Kasumi-1 (cell line): Measurements from ENCODE around the gene SLC6A6.
A peak's percentile ranks its signal among the peaks of the same experiment; 100 is the strongest.
"Not testable (repeated sequence)": the region's sequence is repeated elsewhere in the genome, so short reads cannot be mapped to it uniquely, and the experiment has no call there.

Experiments
- DNase-seq, 2 experiments: peaks; one replicate each; lab custom pipeline; 2025; lab: John Stamatoyannopoulos, UW

Gene SLC6A6

DNA sequence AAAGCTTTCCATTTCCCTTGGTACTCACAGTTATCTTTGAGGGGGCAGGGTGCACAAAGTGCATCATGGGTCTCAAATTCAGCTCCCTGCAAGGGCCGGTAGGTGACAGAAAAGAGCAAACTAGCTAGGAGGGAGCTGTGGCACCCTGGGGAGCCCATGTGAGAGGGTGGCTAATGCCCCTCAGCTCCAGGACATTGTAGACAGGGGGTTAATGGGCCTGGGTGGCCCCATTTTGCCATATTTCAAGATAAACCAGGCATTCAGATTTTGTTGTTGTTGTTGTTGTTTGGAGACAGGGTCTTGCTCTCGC, 3.7 kb upstream of the SLC6A6 start:
- DNase-seq, result peak in 1 of 2 experiments; percentile 16

DNA sequence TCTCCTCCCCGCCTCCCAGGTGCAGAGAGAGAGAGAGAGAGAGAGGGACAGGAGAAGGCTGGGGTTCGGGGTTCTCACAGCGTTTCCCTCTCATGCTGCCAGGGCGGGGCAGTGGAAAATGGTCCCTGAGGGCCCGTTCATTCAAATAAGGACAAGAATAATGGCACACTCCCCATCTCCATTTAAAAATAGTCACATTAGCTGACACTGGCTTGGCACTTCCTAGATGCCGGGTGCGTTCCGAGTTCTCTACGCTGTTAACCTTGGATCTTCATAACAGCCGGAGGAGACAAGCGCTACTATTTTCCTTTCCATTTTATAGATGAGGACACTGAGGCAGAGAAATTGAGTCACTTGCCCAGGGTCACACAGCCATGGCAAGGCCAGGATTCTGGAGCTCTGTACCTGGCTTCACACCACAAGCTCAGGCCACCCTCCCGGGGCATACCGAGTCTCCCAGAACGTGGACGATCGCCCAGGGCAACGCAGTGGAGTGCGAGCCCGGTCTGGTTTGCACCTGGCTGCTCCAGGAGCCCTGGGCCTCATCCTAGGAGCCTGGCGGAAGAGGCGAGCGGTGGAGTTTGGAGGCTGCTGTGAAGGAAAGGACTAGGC, 608 bp upstream of the SLC6A6 start:
- DNase-seq, result no peak

DNA sequence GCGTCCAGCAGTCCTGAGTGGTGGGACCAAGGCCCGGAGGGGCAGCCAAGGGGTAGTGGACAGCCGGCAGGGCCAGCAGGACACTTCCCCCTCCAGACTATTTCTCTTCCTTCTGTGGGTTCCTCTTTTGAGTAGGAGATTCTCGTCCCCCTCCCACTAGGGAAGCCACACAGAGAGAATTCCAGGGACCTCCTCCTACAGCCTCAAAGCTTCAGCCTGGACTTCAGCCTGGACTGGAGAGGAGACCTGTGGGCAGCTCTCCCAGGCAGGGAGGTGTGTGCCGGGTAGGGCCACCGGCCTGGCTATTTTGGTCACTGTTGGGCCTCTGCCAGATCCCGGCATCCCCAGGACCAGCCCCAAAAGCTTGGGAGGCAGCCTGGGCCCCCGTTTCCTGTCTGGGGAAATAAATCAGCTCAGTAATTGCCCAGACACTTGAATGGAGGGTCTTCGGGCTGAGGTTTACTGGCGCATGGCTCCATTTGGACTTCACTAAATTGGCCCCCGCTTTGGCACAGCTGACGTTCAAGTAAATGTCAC, 1.3 kb downstream of the SLC6A6 start:
- DNase-seq, result peak; percentile 36

DNA sequence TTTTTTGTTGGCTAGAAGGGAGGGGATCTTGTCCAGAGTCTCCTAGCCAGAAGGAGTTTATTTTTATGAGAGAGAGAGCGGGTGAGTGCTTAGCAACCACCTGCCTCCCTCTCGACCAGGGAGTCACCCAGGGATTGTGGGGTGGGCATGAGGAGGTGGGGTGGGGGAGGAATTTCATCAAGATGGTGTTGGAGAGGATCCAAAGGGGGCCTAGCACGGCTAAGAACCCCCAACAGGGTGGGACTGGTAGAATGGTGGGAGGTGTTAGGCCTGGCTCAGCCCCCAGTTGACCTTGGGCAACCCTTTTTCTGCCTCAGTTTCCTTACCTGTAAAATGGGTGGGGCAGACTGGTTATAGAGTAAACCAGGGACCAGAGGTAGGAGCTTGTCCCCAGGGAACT, 1.8 kb downstream of the SLC6A6 start:
- DNase-seq, result no peak

DNA sequence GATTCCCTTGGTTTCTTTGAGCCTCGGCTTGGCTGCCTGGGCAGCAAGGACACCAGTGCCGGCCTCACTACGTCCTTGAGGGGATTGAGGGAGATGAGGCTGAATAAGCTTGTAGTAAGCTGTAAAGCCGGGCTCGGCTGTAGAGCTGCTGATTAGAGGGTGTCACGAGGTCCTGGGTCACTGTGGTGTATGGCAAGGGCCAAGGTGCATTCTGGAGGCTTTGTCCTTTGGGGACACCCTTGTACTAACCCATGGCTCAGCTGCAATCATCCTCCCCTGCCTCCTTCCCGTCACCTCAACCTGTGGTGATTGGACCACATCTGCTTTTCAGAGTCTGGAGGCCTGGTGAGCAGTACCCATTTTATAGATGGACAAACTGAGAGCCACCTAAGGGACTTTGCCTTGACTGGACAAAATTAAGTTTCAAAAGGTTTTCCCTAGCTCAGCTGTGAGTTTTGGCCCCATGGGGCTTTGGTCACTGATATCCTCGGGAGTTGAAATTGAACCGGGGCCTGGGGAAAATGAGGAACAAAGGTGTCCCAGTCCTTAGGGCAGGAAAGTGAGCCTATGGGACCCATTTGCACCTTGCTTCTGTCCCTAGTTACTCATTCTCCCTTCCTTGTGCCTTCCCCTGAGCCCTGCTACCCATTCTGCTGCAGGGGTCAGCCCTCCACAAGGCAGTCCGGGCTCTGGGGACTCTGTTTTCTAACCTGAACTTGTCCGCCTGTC, 2.4 kb downstream of the SLC6A6 start:
- DNase-seq, result no peak

DNA sequence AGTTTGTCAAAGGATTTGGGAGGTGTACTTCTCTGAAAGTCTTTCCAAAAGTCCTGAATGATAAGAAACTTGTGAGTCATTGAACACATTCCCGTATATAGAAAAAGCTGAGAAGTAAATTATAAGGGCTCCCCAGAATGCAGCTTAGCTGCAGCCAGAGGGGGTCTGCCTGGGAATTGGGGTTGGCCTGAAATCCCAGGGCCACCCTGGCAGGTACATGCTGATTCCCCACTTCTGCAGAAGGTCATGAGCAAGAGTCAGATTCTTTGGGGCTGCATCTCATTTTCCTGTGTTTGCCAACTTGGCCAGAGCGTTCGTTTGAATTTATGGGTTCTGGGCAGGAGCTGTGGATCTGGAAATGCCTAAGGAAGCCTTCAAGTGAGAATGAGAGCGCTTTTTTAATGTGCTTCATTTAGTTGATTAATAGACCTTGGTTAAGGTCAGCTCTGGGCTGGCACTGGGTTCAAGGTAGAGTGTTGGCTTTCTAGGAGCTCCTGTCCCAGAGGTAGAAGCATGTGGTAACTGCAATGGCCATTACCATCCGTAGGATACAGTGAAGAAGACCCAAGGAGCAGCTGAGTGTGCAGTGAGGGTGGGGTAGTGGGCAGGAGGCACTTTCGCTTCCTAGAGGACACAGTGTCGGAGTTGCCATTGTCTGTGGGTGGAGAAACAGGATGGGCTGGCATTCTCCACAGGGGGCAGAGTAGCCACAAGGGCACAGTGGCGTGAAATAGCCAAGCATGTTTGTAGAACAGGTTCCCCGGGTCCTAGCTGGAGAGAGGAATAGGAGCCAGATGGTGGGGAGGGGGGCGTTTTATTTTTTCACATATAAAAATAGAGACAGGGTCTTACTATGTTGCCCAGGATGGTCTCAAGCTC, 3.2 kb downstream of the SLC6A6 start:
- no peak for DNase-seq

DNA sequence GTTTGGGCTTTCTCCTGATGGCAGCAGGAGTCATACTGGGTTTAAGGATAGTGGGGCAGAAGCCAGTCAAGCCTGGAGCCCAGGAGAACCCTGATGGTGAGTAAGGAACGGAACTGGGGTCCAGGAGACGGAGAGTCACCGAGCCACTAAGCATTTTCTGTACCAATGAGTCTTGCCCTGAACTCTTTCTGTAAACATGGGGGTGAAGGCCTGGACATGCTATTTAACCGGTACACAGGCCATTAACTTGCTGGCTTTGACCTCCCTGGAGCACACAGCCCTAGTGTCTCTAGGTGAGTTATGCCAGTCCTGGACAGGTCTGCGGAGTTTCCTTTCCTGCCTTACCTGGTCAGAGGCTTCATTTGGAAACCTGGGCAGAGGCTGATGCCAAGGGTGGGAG, 3.9 kb downstream of the SLC6A6 start:
- DNase-seq, result no peak

DNA sequence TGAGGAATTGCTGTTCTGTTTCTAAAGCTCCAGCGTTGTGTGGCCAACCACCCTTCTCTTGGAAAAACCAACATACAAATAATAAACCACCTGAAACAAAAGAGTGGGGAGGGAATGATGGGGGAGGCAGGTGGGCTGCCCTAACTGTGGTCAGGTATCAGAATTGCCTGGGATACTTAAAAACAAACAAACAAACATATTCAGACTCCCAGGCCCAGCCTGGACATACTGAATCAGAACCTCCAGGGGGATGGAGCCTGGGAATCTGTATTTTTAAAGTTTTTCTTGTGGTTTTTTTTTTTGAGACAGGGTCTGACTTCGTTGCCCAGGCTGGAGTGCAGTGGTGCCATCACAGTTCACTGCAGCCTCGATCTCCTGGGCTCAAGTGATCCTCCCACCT, 4.4 kb downstream of the SLC6A6 start:
- no peak for DNase-seq

DNA sequence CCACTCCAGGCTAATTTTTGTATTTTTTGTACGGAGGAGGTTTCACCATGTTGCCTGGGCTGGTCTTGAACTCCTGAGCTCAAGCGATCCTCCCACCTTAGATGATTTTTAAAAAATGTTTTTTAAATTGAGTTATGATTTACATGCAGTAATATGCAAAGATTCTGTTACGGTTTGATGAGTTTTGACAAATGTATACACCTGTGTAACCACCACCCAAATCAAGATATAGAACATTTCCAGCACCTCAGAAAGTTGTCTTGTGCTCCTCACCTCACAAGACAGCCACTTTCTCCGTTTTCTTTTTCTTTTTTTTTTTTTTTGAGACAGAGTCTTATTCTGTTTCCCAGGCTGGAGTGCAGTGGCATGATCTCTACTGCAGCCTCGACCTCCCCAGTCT, 4.8 kb downstream of the SLC6A6 start:
- no peak for DNase-seq

DNA sequence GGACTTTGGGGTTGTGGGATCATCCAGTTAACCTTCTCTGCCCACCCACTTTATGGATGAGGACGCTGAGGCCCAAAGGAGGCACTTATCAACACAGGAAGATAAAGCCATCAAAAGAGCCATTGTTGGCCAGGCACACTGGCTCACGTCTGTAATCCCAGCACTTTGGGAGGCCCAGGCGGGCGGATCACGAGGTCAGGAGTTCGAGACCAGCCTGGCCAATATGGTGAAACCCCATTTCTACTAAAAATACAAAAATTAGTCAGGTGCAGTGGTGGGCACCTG, 7.3 kb downstream of the SLC6A6 start:
- DNase-seq, result not testable (repeated sequence)

DNA sequence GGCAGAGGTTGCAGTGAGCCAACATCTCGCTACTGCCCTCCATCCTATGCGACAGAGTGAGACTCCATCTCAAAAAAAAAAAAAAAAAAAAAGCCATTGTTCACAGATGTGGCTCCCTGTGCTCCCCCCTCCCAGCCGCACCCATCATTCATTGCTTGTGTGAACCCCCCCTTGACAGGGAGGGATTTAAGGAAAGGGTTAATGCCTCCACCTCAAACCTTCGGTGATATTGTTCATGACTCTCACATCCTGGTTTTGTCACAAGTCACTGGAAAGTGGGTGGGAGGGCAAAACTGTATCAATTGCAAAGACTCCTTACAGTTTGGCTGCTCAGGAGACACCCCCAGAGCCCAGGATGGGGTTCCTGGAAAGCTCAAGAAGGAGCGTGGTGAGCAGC, 7.7 kb downstream of the SLC6A6 start:
- no peak for DNase-seq

DNA sequence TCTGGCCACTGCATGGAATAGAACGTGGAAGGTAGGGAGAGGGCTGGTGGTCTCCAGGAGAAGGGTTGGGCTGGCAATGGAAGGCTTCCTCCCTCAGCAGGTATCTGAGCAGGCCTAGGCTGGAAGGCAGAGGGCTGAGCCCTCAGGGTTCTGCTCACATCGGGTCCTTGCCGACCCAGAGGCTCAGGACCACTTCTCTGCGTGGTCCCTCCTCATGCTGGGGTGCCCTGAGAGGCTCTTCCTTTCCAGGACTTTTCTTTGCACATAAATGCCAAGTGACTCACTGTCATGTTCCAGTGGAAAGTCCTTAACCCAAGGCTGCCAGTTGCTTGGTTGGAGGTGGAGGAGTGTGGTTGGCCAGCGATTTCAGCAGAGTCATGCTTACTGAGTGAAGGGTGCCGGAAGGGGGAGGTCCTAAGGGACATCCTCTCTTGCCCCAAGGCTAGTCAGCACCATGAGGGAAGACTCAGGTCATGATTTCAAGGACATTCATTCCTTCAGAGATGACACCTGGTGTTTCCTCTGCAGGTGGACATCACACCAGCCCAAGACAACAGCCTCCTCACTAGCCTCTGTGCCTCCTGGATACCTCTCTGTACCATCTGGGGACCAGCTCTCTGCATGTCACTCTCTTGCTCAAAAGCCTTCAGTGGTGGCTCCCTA, 8.2 kb downstream of the SLC6A6 start:
- peak in 1 of 2 experiments; percentile 17 for DNase-seq

DNA sequence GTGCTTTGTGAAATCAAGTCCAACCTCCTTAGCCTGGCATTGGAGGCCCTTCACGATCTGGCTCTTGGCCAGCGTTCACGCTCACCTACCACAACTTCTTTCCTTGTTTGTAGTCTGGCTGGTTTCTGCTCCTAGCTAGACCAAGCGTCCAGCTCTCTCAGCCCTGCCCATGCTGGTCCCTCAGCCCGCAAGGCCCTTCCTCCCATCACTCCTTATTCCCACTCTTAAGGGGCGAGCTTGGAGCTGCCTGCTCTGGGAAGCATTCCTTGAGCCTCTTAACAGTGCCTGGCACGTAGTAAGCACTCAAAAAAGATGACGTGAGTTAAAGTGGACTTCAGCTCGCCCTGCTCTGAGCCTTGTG, 8.7 kb downstream of the SLC6A6 start:
- DNase-seq, result no peak

DNA sequence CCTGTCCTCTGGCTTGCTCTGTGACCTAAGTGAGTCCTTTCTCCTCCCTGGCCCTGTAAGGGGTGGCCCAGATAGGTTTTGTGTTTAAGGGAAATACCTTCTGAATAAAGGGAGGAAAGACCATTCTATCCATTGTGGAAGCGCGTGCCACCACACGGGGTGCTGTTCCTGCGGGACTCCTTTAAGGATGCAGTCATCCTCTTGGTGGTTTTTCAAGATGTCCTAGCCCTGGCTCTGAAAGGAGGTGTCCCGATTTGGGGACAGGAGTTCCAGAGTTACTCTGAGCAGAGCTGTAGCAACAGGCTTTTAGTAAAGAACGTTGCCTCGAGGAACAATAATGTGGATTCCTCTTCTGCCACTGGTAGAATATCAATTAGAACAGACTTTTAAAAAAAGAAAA, 9.6 kb downstream of the SLC6A6 start:
- DNase-seq, result no peak

DNA sequence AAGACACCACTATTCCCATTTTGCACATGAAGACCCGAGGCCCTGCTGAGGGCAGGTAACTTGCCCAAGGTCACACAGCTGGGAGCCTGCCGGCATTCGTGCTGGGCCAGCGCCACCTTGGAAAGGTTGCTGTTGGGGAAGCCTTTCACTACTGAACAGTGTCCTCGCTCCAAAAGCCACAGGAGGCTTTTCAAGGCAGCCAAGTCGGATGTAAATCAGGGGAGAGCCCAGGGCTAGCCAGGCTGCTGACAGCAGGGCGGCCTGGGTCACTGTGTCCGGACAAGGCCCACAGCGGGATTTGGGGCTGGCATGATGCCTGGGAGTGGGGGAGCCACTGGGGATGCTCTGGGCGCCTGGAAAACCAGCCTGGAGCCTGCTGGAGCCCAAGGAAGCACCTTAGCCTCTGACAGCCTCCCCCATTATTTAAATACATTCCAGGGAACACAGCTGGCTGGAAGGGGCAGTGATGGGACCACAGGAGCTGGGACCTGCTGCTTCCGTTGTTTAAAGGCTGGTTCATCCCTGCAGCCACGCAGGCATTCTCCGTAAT, 10.5 kb downstream of the SLC6A6 start:
- DNase-seq, result no peak

DNA sequence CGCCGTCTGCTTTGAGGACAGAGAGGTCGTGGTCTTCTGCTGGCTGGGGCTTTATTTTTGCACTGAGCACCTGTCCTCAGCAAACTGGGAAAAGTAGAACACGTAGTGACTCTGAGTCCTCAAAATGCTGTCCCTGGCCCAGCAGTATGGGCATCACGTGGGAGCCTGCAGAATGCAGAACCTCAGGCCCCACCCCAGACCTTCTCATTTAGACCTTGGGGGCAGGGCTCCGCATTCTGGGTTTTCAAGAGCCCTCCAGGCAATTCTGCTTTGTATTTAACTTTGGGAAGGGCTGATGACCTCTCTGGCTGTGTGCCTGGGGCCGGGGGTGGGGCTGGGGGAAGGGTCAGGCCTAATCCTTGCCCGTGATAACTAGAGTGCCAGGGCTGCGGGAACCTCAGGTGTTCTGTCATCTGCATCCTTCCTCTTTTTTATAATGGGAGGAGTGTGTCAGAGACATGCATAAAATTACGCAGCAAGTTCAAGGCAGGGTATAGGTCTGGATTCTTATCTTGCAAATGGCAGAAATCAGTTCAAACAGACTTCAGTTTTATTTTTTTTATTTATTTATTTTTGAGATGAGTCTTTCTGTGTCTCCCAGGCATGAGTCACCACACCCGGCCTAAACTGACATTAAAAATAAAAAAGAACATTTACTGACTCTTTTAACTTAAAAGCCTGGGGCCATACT, 11.1 kb downstream of the SLC6A6 start:
- DNase-seq, result no peak

DNA sequence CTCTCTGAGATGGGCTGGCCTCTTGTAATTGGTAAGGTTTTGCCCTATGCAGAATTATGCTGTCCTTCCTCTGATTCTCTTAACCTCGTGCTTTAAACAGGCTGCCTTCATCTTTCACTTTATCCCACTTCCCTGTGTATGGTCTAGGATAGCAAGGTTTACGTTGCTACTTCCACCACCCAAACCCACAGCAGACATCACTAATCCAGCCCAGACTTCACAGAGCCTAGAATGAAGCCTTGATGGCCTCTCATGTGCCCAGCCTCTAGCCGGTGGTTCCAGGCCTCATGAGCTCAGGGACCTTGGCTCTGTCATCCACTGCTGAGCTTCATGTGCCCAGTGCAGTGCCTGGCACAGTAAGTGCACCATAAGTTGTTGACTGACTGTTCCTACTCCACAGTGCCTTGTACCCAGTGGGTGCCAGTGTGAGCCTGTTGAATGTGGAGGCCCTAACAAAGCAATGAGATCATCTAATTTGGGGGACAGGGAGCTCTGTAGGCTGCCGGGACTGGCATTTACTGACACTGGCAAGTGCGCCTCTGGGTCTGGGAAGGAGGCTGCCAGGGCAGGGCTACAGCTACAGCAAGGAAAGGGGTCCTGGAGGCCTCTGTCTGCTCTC, 12.5 kb downstream of the SLC6A6 start:
- DNase-seq, result no peak

DNA sequence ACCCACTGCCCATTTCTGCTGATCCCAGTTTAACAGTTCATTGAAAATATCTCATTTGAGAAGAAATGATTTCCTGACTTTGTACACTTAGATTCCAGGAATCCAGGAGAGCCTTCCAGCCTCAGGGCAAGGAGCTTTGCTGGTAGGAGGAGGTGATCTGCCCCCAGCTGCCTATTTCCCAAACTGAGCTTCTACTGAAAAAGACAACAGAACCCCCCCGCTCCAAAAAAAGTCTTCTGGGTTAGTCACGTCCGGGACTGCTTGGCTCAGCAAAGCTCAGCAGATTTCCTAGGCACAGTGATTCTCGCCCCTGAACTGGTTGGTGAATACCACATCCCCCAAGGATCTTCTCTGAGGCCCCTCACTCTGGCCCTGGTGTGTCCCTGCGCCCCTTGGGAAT, 13.1 kb downstream of the SLC6A6 start:
- DNase-seq, result no peak

DNA sequence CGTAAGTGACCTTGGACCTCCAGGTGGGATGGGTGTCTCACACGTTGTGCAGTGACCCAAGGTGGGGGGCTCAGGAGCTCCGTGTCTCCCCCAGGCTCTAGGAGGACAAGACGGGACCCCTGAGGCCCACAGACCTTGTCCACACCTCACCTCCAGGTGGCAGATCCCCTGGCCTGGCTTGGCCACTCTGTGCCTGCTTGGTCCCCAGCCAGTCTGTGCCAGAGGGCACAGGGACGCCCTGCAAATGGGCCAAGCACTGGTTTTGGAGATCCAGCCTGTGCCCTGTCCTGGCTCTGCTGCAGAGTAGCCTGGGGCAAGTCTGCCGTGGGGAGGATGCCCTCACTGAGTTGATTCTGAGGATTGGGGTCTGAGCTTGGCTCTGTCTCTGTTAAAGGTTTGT, 14.0 kb downstream of the SLC6A6 start:
- DNase-seq, result no peak

DNA sequence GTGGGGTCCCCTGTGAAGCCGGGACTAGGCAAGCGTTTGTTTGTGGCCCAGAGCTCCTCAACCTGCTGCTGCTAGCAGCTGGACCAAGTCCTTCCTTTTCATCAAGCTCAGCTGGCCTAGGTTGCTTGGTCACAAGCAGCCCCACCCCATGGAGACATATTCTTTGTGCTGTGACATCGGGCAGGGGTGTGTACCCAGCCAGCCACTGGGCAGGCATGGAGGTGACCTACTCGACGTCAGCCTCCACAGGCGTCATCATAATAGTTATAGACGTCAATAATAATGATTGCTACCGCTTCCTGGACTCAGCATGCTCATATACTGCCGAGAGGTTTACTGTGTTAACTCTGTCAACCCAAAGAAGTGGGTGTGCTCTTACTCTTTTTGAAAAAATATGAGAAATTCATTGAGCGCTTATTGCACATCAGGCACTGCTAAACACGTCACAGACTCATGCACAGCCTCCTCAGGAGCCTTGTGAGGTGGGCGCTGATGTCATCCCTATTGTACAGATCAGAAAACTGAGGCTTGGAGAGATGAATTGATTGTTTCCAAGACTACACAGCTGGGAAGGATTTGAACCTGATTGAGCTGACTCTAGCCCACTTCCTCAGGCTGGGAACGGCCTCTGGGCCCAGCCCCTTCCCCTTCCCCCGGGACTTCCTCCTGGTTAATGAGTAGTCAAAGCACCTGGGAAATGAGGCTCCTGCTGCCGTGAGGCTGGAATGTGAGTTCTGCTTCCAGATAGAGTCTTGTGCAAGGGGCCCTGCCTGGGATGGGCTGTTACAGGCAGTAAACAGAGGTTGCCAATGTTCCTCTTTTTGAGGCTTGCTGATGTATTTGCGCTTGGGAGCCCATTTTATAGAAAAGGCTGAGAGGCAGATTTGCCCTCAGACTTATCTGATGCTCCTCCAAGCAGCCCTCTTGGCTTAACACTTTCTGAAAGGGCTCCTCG, 16.2 kb downstream of the SLC6A6 start:
- DNase-seq, result peak; percentile 66 to 72
